OCI-LY1 (cell line): ENCODE results near the gene SNAPC4.

Source experiments
- CTCF ChIP-seq: fragments of 200-600 bp; sonication (generic), shearing (Covaris generic); IDR thresholded peaks from 2 replicates; pipeline ENCODE4 v1.5.1; 2017; ENCODE audit warnings: mild to moderate bottlenecking, antibody characterized with exemption, low read length, moderate library complexity, mixed read lengths
- EZH2 ChIP-seq: fragments of 200-600 bp; sonication (generic), shearing (Covaris generic); IDR thresholded peaks from 2 replicates; pipeline ENCODE4 v1.8.0; 2017; ENCODE audit warnings: borderline replicate concordance, mixed run types, mild to moderate bottlenecking, antibody characterized with exemption, low read length, moderate library complexity, mixed read lengths

GRCh38 chr9:136411378-136411777 is 11.4 kb upstream of the SNAPC4 start:
- TF ChIP-seq CTCF (no peak), EZH2 (no peak)
